HG03103 (cell line): ENCODE measurements around the gene CRACR2B.

ENCODE experiments used
- ATAC-seq: cut with Tn5 transposase; IDR thresholded peaks from one replicate; pipeline ENCODE4 v1.9.1; 2021; ENCODE audit warnings: low read depth; ENCODE audit not compliant: unreplicated experiment

Gene CRACR2B

GRCh38 chr11:863910-864827 is 36.5 kb downstream of the CRACR2B start:
- no peak for ATAC-seq

DNA sequence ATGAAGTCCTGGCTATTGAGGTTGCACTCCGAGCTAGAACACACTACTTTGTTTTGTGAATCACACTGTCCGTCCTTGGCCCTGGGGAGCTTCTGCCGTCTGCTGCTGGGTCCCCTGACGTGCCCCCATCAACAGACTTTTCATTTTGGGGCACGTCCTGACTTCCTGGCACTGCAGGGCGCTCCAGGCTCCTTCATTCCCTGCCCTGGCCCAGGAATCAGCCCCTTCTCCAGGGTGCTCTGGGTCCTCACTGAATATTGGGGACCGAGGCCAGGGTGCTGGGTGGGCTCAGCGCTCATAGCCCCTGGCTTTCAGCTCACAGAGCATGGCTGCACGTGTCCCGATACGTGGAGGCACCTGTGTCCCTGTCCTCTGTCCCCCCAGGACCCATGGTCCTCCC is 37.2 kb downstream of the CRACR2B start:
- ATAC-seq, result no peak

- no peak for ATAC-seq
Observed at GRCh38 chr11:865462-866430, 38.0 kb downstream of the CRACR2B start.

GRCh38 chr11:866481-866880 is 38.8 kb downstream of the CRACR2B start:
- no peak for ATAC-seq

DNA sequence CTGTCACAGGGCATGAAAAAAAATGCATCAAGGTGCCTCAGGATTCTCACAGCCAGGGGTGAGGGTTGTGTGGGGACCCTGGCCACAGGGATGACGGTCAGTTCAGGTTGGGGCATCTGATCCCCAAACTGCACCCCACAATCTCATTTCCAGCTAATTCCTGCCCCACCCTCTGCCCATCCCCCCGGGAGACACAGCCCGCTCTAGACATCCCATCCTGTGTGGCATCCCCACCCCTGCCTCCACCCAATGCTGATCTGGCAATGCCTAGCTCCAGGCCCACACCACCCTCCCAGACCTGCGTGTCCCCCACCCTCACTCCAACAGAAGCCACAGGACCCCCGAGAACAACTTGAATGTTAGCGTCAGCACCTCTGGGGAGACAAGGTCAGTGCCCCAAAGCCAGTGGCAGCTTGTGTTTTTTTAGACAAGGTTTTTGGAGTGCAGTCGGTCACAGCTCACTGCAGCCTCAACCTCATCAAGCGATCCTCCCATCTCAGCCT is 40.2 kb downstream of the CRACR2B start:
- no peak for ATAC-seq

GRCh38 chr11:868394-868793 is 40.7 kb downstream of the CRACR2B start:
- ATAC-seq, result no peak

- ATAC-seq, result no peak
Observed at GRCh38 chr11:868802-869201, 41.1 kb downstream of the CRACR2B start.

GRCh38 chr11:869399-870126 is 41.8 kb downstream of the CRACR2B start:
- ATAC-seq, result no peak

- ATAC-seq, result no peak
Observed at GRCh38 chr11:870127-870413, 42.4 kb downstream of the CRACR2B start.

- ATAC-seq, result no peak
Observed at GRCh38 chr11:870418-870817, 42.7 kb downstream of the CRACR2B start.

DNA sequence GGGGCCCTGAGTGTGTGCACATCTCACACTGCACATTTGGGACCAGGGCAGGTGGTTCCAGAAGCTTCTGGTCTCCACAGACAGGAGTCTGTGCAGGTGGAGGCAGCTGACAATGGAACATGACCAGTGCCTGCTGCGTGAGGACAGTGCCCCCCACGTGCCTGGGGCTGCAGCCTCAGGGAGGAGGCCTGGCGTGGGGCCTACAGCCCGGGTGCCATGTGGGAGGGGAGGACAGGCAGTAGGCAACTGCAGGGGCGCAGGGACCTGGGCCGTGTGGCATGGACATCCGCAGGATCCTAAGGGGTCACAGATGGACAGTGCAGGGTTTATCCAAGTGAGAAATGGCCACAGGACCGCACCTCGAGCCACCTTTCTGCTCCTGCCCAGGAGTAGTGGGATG is 43.8 kb downstream of the CRACR2B start:
- no peak for ATAC-seq

DNA sequence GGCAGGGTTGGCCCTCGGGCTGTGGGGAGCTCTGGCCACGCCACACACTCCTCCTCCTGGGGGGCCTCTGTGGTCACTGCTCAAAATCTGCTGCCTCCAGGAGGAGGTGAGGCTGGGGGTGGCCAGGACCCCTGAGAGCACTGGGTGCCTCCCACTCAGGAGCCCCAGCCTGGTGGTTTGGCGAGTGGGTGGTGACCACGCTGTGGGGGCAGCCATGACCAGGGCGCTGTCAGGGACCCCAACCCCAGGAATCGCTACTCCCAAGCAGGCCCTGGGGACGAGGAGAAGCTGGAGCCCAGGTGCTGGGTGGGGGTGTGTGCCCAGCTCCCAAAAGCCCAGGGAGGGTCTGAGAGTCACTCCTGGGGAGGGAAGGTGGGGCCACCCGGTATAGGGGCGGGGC is 45.1 kb downstream of the CRACR2B start:
- ATAC-seq, result no peak

GRCh38 chr11:873706-874105 is 46.0 kb downstream of the CRACR2B start:
- ATAC-seq, result no peak

DNA sequence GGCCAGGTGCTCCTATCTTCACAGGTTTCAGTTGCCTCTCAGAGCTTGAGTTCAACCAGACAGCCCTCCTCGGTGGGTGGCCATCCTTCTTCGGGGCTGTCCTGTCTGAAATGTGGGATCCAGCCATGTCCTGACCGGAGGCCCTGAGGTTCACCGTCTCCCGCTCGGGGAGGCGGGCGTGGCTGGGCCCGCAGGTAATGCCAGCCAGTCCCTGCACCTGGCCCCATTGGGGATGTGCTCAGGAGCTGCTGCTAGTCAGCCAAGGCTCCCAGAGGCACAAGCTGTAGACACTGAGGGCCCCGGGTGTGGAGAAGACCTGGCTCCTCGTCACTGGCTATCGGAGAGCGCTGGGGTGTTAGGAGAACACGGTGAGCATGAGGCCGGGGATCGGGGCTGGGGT is 47.5 kb downstream of the CRACR2B start:
- no peak for ATAC-seq

DNA sequence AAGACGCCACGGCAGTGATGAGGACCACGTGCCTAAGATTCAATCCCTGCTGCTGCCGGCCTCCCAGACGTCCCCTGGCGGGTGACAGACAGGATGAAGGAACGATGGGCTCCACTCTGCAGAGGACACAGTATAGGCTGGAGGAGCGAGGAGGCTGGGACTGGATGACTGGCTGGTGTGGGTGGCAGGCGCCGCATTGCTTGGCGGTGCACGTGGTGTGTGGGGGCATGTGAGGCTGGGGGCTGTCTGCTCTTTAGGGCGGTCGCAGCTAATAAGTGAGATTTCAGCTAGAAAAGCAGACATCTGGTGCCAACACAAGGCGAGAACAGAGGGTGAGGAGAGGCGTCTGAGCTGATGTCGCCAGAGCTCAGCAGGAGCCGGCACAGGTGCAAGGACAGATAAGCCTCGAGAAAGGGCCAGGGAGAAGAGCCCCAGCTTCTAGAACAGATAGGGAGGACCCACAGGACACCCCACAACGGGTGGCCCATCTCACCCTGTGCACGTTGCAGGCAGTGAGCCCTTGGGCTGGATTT is 48.1 kb downstream of the CRACR2B start:
- ATAC-seq, result no peak

DNA sequence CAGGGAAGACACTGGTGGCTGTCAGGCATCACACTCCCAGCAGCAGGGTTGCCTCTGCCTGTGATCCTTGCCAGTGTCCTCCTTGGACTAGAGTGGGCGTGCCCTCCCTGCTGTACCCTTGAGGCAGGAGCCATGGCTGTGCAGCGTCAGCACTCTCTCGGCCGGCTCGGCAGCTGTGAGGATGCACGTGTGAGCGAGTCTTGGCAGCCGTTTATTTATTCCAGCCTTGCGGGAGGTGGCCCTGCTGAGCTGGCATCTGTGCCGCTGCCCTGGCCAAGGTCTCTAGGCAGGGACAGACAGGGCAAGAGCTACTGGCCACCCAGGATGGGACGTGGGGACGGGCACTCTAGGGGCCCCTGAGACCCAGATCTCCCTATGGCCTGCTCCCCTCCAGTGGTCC is 48.8 kb downstream of the CRACR2B start:
- ATAC-seq, result no peak

GRCh38 chr11:877565-877964 is 49.8 kb downstream of the CRACR2B start:
- no peak for ATAC-seq

GRCh38 chr11:880447-880846 is 52.7 kb downstream of the CRACR2B start:
- no peak for ATAC-seq
